Skeletal muscle cell (primary cell): Measurements from ENCODE around the gene DST.
A peak's percentile ranks its signal among the peaks of the same experiment; 100 is the strongest.
"Not testable (repeated sequence)": the region's sequence is repeated elsewhere in the genome, so short reads cannot be mapped to it uniquely, and the experiment has no call there.

ENCODE experiments used
- DNase-seq: peaks from one replicate; pipeline ENCODE4 v3.0.0-alpha.2; 2010; ENCODE audit warnings: low read depth
- H3K4me3 ChIP-seq: 2 replicates; pipeline ENCODE4 v1.5.1; 2011; ENCODE audit warnings: low read depth, mild to moderate bottlenecking, control low read depth, low read length, moderate library complexity

Gene DST

DNA sequence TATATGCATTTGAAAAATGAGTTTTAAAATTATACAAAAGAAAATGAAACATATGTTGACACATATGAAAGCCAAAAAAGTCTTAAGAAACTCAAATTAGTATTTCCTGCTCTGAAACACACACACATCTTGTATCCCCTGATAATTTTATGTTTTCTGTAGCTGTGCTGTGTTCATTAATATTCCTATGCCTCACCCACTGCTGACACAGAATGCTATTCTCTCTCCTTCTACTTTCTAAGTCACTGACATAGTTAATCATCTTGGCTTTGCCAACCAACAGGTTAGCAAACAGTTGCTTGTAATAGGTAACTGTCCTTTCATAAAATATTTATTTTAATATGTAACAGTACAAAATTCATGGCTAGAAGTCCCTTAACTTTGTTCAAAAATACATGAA is 140.7 kb downstream of the DST start:
- DNase-seq: no peak

GRCh38 chr6:56499095-56499494 is 143.6 kb downstream of the DST start:
- DNase-seq: no peak
- H3K4me3 ChIP-seq: no peak overlapping the region

More for the DNA sequence above, 140.7 kb downstream of the DST start:
- no peak overlapping the region for H3K4me3 ChIP-seq

DNA sequence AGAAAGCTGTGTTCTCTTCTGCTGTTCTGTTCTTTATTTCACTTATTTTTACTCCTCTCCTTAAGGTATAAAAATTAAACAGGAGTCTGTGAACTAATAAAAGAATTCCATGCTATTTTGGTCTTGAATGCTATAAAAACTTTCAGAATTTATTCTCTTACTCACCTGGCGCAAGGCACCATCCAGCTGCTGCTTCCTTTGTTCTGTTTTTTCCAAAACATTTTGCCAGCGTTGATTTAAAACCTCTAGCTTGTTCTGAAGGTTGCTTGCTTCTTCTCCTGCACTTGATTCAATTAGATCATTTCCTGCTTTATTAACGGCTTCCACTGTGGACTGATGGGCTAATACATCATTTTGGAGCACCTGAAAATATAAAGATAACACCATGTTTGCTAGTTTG is 145.0 kb downstream of the DST start:
- DNase-seq: no peak
- H3K4me3 ChIP-seq: no peak overlapping the region

GRCh38 chr6:56497240-56497639 is 145.4 kb downstream of the DST start:
- DNase-seq: no peak
- no peak overlapping the region for H3K4me3 ChIP-seq

GRCh38 chr6:56496650-56497049 is 146.0 kb downstream of the DST start:
- DNase-seq, H3K4me3 ChIP-seq: not testable (repeated sequence)

DNA sequence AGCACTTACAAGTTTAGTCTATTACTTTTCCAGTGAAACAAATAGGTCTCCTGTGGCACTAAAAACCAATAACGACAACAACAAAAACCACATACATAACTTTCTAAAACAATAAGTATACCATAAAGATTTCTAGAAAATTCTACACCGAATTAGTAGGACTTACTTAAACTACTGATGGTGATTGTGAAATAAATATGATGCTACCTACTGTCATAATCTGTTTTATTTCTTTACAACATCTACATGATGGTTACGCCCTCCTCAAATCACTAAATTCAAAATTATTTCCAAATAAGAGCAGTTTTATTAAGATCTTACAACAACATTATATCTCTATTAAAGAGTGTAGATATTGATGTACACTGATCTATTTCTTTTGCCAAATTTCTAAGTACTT is 147.0 kb downstream of the DST start:
- H3K4me3 ChIP-seq: no peak overlapping the region
- DNase-seq: no peak

DNA sequence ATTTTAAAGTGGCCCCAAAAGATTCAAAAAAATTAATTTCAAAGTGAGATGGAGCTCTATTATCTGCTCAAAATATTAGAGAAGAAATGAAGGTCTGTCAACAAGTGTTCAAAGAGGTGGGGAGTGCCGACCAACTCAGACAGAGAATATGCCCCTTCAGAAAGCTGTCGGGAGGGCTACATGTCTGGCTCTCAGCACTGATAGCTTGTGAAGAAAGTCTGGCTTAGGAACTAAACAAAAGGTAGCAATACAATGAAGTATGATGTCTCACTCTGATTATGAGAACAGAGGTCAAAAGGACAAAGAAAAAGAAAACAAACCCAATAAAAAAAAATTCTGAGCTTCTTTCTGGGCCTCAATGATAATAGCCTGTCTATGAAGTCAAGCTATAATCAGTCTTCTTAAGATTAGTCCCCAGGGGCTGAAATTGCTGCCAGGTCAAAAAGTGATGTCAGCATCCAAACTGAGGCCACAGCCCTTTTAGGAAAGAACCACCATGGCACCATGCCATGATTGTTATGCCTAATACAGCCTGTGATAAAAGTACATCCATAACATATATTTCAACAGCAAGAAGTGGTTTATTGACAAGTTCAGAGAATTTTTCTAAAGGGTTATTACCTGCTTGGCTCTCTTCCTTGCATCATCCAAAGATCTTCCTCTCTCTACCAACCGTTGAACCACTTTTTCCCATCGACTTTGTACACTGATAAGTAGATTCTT is 150.9 kb downstream of the DST start:
- DNase-seq: peak; percentile 62

DNA sequence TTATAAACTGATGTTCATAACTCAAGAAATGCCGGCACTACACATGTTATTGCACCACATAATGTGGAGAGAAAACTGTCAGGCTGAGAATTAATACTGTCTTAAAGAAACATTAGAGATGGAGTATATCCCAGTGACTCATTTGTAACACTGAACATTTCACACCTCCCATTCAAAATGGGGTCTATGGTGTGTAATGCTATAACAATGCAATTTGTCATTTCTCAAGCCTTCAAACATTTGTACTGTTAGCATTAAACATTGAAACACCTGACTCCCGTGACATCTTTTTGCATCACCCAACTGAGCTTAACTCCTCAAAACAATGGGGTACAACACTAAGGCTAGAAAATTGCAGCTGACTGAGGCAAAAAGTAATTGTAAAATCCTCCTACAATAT is 151.7 kb downstream of the DST start:
- no peak overlapping the region for H3K4me3 ChIP-seq
- peak; percentile 67 for DNase-seq

More for the DNA sequence above, 150.9 kb downstream of the DST start:
- H3K4me3 ChIP-seq: no peak overlapping the region

GRCh38 chr6:56489559-56489958 is 153.1 kb downstream of the DST start:
- no peak for DNase-seq
- H3K4me3 ChIP-seq: no peak overlapping the region

DNA sequence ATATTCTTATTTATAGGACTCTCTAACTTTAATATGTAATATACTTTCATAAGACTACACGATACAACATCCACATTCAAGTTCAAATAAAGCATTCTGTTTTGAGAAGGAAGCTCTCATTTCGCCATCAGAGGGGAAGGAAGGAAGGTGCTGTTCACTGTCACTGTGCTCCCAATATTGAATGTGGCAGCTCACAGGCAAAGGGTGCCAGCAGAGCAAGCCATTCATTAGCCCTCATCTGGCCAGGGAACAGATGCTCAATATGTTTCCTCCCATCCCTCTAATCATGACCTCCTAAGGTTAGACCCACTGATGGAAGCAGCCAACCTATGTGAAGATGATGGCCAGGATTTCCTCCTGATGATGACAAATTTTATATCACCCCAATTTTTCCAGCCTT is 154.4 kb downstream of the DST start:
- no peak overlapping the region for H3K4me3 ChIP-seq
- DNase-seq: no peak

DNA sequence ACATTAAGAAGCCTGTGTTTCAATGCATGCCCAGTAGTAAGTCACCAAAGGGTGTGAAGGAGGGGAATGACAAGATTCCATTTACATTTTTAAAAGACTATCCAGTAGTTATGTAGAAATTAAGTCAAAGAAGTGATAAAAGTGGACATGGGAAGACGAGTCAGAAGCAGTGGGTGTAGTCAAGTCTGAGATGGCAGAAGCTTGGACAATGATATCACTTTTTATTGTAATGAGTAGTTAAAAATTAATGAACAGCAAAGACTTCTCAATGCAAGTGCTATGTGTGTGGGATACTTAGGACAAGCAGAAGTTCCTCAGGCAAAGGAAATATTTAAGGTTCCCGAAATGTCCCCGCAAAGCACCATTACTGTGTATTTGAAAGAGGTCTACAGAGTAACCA is 156.0 kb downstream of the DST start:
- no peak overlapping the region for H3K4me3 ChIP-seq
- DNase-seq: no peak

DNA sequence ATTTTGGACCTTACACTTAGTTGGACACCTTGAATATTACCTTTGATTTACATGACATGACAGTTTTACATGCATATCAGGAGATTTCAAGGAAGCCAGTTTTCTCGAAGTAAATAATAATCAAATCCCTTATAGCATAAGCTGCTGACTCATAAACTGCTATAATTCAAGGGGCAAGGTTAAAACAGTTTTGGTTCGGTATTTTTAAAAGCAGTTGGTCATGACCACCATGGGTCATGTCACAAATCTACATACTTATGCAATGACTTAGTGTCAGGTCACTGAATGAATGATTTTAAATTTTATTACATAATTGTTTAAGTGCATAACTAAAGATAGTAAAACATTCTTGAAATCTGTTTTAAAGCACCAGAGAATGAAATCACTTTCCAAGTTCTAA is 158.0 kb downstream of the DST start:
- DNase-seq: no peak

DNA sequence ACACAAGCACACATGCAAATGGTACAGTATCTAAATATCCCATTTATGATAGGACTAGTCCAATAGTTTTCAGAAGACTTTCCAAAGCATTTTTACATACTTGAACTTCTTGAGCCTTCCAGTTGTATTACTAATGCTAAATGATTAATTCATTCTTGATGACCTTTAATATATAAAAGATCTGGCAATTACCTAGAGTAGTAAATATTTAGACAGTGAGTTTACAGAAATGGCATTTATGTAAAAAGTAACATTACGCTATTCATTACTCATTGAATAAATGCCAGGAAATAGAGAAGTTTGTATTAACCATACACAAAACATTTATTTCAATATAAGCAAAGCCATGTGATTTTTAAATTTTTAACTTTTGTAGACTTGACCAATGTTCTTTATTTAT is 158.8 kb downstream of the DST start:
- no peak overlapping the region for H3K4me3 ChIP-seq

More for the DNA sequence above, 158.0 kb downstream of the DST start:
- no peak overlapping the region for H3K4me3 ChIP-seq

GRCh38 chr6:56482525-56482924 is 160.2 kb downstream of the DST start:
- no peak overlapping the region for H3K4me3 ChIP-seq

More for the DNA sequence above, 158.8 kb downstream of the DST start:
- DNase-seq: no peak

GRCh38 chr6:56481957-56482356 is 160.7 kb downstream of the DST start:
- DNase-seq: no peak
- no peak overlapping the region for H3K4me3 ChIP-seq

More at GRCh38 chr6:56482525-56482924, 160.2 kb downstream of the DST start:
- no peak for DNase-seq

- no peak overlapping the region for H3K4me3 ChIP-seq
- no peak for DNase-seq
Measured at GRCh38 chr6:56480654-56481337, 161.9 kb downstream of the DST start.

DNA sequence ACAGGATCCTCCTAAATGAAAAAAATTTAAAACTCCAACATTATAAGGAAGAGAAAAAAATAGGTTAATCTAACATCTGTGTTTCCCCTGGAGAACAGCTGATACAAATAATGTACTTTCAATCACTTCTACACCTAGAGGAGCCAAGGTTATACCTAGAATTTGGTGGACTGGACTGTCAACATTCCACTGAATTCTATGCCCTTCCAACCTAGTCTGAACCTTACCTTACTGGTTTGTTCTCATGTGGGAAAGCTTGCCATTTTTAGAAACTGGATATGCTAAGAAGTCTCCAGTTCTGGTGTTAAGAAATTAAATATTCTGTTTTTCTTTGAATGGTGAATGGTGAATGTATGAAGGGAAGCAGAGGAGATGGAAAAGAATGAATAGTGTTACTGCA is 162.4 kb downstream of the DST start:
- no peak for DNase-seq
- no peak overlapping the region for H3K4me3 ChIP-seq

DNA sequence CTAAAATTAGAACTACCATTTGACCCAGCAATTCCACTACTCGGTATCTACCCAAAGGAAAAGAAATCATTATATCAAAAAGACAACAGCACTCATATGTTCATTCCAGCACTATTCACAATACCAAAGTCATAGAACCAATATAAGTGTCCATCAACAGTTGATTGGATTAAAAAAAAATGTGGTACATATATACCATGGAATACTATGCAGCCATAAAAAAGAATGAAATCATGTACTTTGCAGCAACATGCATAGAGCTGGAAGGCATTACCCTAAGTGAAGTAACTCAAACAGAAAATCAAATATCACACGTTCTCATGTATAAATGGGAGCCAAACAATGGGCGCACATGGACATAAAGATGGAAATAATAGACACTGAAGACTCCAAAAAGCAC is 163.3 kb downstream of the DST start:
- H3K4me3 ChIP-seq: no peak overlapping the region
- no peak for DNase-seq

- DNase-seq: no peak
- no peak overlapping the region for H3K4me3 ChIP-seq
Measured at GRCh38 chr6:56478202-56478601, 164.5 kb downstream of the DST start.

GRCh38 chr6:56477241-56477640 is 165.4 kb downstream of the DST start:
- H3K4me3 ChIP-seq: no peak overlapping the region
- no peak for DNase-seq
